ENCODE results near the gene ZNF277.

Gene ZNF277

GRCh38 chr7:112182749-112183148 lies 23.7 kb upstream of the ZNF277 start:
- DNase-seq (ENCODE audit: low read depth), result no peak
- no peak for TF ChIP-seq CTCF (conservative IDR thresholded peaks at IDR 0.05; ENCODE audit: control insufficient read depth, insufficient read depth, low read depth, low read length)
- no peak overlapping the region for H3K4me3 ChIP-seq (ENCODE audit: control insufficient read depth, low read depth, low read length)

GRCh38 chr7:112183266-112183665 lies 23.2 kb upstream of the ZNF277 start:
- TF ChIP-seq CTCF (conservative IDR thresholded peaks at IDR 0.05; ENCODE audit: control insufficient read depth, insufficient read depth, low read depth, low read length), result no peak
- no peak for DNase-seq (ENCODE audit: low read depth)
- H3K4me3 ChIP-seq (ENCODE audit: control insufficient read depth, low read depth, low read length), result no peak overlapping the region

- H3K4me3 ChIP-seq (ENCODE audit: control insufficient read depth, low read depth, low read length), result no peak overlapping the region
- no peak for DNase-seq (ENCODE audit: low read depth)
- TF ChIP-seq CTCF (conservative IDR thresholded peaks at IDR 0.05; ENCODE audit: control insufficient read depth, insufficient read depth, low read depth, low read length), result no peak
Observed at GRCh38 chr7:112184455-112184854, 22.0 kb upstream of the ZNF277 start.

- no peak overlapping the region for H3K4me3 ChIP-seq (ENCODE audit: control insufficient read depth, low read depth, low read length)
- no peak for TF ChIP-seq CTCF (conservative IDR thresholded peaks at IDR 0.05; ENCODE audit: control insufficient read depth, insufficient read depth, low read depth, low read length)
- DNase-seq (ENCODE audit: low read depth), result no peak
Observed at GRCh38 chr7:112185005-112185834, 21.3 kb upstream of the ZNF277 start.

GRCh38 chr7:112186300-112186699 lies 20.2 kb upstream of the ZNF277 start:
- DNase-seq (ENCODE audit: low read depth), result no peak
- TF ChIP-seq CTCF (conservative IDR thresholded peaks at IDR 0.05; ENCODE audit: control insufficient read depth, insufficient read depth, low read depth, low read length), result no peak
- no peak overlapping the region for H3K4me3 ChIP-seq (ENCODE audit: control insufficient read depth, low read depth, low read length)

GRCh38 chr7:112188257-112188656 lies 18.2 kb upstream of the ZNF277 start:
- TF ChIP-seq CTCF (conservative IDR thresholded peaks at IDR 0.05; ENCODE audit: control insufficient read depth, insufficient read depth, low read depth, low read length), result no peak

More at GRCh38 chr7:112188257-112188656, 18.2 kb upstream of the ZNF277 start:
- DNase-seq (ENCODE audit: low read depth), result no peak
- H3K4me3 ChIP-seq (ENCODE audit: control insufficient read depth, low read depth, low read length), result no peak overlapping the region
